ENCODE data around the gene LRRC42. TPM values are rescaled to one million over a fixed set of nuclear protein-coding genes. Genes with fewer than 3 reads are reported as not detected.
"Not testable (repeated sequence)": the region's sequence is repeated elsewhere in the genome, so short reads cannot be mapped to it uniquely, and the experiment has no call there.

The LRRC42 gene
- polyA plus RNA-seq, 1 donor: 21.0 TPM

DNA sequence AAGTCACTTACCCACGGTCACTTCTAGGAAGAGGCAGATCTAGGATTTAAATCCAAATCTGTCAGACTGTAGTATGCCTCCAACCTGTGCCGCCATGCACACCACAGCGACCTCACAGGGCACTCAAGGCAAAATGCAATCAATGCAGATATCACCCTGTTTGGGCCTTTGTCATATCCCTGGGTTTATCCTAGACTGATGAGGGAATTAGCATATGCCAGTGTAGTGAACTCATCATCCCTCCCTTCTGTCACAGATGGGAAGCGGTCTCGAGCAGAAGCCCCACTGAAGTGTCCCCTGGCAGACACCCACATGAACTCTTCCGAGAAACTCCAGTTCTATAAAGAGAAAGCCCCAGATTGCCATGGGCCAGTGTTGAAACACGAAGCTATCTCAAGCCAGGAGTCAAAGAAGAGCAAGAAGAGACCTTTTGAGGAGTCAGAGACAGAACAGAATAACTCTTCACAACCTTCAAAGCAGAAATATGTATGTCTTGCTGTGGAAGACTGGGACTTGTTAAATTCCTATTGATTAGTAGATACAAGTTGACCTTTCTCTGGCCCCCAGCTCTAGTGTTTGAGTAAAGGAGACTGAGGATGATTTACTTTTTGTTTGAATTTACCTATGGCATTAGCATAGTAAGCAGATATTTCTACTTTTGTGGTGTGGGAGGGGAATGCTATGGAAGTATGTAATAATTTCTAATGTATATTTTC lies 21.4 kb downstream of the LRRC42 start:
- DNase-seq (ENCODE audit: low read depth): no peak

GRCh38 chr1:53968125-53968513 lies 22.0 kb downstream of the LRRC42 start:
- no peak for DNase-seq (ENCODE audit: low read depth)

DNA sequence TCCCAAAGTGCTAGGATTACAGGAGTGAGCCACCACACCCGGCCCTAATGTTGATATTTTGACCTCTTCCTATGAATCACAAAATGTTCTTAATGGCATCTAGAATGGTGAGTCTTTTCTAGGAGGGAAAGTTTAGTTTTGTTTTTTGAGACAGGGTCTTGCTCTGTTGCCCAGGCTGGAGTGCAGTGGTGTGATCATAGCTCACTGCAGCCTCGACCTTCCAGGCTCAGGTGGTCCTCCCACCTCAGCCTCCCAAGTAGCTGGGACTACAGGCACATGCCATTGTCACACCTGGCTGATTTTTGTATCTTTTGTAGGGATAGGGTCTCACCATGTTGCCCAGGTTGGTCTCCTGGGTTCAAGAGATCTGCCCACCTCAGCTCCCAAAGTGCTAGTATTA lies 23.2 kb downstream of the LRRC42 start:
- not testable (repeated sequence) for DNase-seq (ENCODE audit: low read depth)

DNA sequence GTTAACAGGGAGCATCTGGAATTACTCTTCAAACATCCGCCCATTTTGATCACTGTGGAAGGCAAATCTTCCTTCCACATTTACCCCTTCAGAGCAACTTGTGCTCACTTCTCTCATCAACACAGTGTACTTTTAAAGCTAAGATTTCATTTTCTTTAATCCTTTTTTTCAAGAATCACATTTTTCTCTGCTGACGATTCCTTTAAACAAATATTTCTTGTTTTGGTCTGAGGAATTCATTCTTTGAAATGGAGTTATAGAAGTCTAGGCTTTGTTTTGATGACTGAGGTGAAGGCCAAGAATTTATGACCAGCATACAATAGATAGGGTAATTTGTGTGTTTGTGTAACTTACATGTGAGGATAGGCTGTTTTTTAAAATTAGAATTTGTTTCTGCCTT lies 25.6 kb downstream of the LRRC42 start:
- no peak for DNase-seq (ENCODE audit: low read depth)

GRCh38 chr1:53975861-53976260 lies 29.7 kb downstream of the LRRC42 start:
- no peak for DNase-seq (ENCODE audit: low read depth)

DNA sequence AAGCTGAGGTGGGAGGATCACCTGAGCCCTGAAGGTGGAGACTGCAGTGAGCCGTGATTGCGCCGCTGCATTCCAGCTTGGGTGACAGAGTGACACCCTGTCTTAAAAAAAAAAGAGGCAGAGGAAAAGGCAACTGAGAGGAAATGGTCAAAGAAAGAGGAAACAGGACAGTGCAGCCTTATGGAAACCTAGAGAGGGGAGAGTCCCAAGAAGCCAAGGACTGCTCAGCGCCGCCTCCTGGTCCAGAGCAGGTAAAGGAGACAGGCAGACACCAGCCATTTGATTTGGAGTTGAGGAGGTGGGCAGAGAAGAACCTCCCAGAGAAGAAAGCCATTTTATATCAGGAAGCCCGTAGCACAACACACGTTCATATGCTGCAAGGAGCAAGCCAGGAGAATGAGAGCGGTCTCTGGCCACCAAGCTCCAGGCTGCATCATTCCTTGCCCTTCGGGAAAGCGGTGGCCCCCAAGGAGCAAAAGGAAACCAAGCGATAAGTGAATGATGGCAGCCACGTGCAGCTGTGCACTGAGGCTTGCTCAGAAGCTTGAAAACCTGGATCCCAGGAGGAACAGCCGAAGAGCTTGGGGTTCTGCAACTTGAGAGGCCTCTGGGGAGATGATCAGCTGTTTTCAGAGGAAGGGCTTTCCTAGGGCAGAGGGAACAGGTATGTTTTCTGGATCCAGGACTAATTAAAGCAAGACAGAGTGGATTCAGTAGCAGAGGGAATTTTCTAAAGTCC lies 33.7 kb downstream of the LRRC42 start:
- no peak for DNase-seq (ENCODE audit: low read depth)

- no peak for DNase-seq (ENCODE audit: low read depth)
Observed at GRCh38 chr1:53981220-53981619, 35.1 kb downstream of the LRRC42 start.

- DNase-seq (ENCODE audit: low read depth): peak; percentile 11
Observed at GRCh38 chr1:53982034-53982762, 36.0 kb downstream of the LRRC42 start.

DNA sequence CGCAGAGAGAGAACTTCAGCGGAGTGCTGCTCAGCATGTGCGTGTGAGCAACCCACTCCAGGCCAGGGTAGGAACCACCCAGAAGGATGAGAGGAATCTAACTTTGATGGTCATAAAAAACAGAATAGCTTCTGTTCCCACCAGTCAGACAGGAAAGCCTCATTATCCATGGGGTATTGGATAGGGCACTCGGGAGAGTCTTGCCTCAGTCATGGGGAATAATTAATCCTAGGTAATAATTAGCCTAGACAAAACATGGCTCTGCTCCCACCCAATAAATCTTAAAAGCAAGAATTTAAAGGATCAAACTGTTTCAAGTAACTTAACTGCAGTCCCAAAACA lies 36.6 kb downstream of the LRRC42 start:
- no peak for DNase-seq (ENCODE audit: low read depth)

DNA sequence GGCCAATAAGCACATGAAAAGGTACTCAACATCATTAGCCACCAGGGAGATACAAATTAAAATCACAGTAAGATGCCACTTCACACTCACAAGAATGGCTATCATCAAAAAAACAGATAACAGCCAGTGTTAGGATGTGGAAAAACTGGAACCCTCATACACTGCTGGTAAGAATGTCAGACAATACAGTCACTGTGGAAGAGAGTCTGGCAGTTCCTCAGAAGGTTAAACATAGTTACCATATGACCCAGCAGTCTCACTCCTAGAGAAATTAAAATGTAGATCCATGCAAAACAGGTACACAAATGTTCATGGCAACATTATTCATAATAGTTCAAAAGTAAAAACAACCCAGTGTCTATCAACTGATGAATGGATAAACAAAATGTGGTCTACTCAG lies 38.6 kb downstream of the LRRC42 start:
- DNase-seq (ENCODE audit: low read depth): no peak

GRCh38 chr1:53986458-53986857 lies 40.3 kb downstream of the LRRC42 start:
- no peak for DNase-seq (ENCODE audit: low read depth)

- no peak for DNase-seq (ENCODE audit: low read depth)
Observed at GRCh38 chr1:53987880-53988279, 41.7 kb downstream of the LRRC42 start.

DNA sequence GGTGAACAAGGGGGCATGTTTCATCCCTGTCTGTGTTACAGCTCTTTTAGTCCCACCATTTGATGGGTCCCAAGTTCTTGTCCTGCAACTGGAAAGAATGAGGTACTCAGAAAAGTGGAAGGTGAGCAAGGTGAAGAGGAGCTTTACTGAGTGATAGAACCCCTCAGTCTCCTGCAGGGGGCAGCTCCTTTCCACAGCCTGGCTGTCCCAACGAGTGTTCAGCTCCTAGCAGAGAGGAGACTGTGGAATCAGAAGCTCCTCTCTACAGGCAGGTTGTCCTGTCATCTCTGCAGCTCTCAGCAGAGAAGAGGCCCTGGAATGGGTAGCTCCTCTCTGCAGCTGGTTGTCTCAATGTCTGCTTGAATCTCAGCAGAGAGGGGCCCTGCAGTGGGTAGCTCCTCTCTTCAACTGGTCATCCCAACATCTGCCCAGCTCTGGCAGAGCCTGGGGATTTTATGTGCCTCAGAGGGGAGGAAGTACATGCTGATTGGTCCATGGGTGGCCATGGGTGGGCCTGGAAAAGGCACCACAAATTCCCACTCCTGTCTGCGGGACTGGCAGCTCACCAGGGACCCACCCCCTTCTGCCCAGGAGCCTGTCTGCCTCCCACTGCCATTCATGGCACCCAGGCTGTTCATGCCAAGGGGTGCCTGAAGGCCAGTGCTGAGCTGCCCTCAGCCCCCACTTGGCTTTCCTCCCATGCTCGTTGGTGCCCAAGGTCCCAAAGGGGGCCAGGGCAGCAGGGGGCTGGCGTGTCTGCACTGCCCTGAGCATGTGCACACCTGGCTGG lies 46.1 kb downstream of the LRRC42 start:
- no peak for DNase-seq (ENCODE audit: low read depth)

- not testable (repeated sequence) for DNase-seq (ENCODE audit: low read depth)
Observed at GRCh38 chr1:53994516-53994915, 48.4 kb downstream of the LRRC42 start.

DNA sequence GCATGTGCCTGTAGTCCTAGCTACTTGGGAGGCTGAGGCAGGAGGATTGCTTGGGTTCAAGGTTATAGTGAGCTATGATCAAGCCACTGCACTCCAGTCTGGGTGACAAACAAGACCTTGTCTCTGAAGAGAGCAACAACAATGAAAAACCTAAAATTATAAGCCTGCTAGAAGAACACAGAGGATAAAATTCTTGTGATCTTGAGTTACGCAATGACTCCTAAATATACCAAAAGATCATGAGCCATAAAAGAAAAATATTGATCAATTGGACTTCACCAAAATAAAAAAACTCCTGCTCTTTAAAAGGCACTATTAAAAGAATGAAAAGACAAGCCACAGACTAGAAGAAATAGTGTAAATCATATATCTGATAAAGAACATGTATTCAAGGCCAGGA lies 49.5 kb downstream of the LRRC42 start:
- no peak for DNase-seq (ENCODE audit: low read depth)

GRCh38 chr1:53998223-53998622 lies 52.1 kb downstream of the LRRC42 start:
- DNase-seq (ENCODE audit: low read depth): no peak

DNA sequence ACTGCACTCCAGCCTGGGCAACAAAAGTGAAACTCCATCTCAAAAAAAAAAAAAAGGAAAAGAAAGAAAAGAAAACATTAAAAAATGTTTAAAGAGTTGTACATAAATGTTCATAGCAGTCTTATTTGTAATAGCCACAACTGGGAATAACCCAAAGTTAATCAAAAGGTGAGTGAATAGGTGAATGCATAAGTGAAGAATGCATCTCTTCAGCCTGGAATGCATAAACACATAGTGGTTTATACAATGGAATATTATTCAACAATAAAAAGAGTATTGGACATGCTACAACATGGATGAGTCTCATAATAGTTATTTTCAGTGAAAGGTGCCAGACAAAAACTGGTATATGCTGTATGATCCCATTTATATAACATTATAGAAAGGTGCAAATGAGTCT lies 53.8 kb downstream of the LRRC42 start:
- DNase-seq (ENCODE audit: low read depth): no peak

- DNase-seq (ENCODE audit: low read depth): no peak
Observed at GRCh38 chr1:54001591-54001990, 55.4 kb downstream of the LRRC42 start.

- DNase-seq (ENCODE audit: low read depth): no peak
Observed at GRCh38 chr1:54002544-54003248, 56.5 kb downstream of the LRRC42 start.

GRCh38 chr1:54003249-54003646 lies 57.1 kb downstream of the LRRC42 start:
- no peak for DNase-seq (ENCODE audit: low read depth)

DNA sequence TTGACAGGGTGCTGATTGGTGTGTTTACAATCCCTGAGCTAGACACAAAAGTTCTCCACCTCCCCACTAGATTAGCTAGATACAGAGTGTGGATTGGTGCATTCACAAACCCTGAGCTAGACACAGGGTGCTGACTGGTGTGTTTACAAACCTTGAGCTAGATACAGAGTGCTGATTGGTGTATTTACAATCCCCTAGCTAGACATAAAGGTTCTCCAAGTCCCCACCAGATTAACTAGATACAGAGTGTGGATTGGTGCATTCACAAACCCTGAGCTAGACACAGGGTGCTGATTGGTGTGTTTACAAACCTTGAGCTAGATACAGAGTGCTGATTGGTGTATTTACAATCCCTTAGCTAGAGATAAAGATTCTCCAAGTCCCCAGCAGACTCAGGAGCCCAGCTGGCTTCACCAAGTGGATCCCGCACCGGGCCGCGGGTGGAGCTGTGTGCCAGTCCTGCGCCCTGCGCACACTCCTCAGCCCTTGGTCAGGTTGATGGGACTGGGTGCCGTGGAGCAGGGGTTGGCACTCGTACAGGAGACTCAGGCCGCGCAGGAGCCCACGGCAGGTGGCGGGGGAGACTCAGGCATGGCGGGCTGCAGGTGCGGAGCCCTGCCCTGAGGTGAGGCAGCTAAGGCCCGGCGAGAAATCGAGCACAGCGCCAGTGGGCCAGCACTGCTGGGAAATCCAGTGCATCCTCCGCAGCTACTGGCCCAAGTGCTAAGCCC lies 57.8 kb downstream of the LRRC42 start:
- not testable (repeated sequence) for DNase-seq (ENCODE audit: low read depth)

Data from forelimb muscle (tissue), 1 donor.